Measurements from ENCODE around the gene INO80E. TPM values are rescaled to one million over a fixed set of nuclear protein-coding genes. Genes with fewer than 3 reads are reported as not detected.

The INO80E gene
- polyA plus RNA-seq, 2 of the 4 experiments (the other 2 are of a cell fraction), result 41.3 to 89.0 TPM

DNA sequence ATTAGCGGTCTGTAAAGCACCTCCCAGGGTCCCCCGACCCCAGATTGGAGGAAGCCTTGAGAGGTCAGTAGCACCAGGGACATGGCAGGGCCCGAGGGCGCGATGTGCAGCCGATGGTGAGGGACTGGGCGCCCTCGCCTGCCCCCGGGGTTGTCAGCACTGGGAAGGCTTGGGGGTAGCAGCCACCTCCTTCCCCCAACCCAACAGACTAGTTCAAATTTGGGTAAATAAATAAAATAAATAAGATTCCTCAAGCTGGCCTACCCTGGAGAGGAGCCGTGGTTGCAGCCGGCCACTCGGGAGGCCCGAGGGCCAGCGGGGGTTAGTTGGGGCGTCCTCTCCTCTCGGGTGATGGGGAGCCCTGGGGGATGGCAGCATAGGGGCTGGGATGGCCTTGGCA is 28.4 kb downstream of the INO80E start:
- H3K4me2 ChIP-seq, result no peak overlapping the region
- WGBS (ENCODE audit: missing lambda C conversion rate), result 43% methylated on average over 16 of the region's 16 CpGs
- ATAC-seq (no peak), FAIRE-seq (no peak), DNase-seq (ENCODE audit: low read depth in 1 of 2, low spot score in 1 of 2) (no peak)
- TF ChIP-seq BHLHE40 (IDR thresholded peaks at IDR 0.05; ENCODE audit: low read depth, low read length), result no peak
- TF ChIP-seq, protein P1, sequence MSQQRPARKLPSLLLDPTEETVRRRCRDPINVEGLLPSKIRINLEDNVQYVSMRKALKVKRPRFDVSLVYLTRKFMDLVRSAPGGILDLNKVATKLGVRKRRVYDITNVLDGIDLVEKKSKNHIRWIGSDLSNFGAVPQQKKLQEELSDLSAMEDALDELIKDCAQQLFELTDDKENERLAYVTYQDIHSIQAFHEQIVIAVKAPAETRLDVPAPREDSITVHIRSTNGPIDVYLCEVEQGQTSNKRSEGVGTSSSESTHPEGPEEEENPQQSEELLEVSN (IDR thresholded peaks at IDR 0.05; ENCODE audit: borderline replicate concordance, low read depth), result no peak
- no peak for TF ChIP-seq ZSCAN20 (CRISPR knock-in tag; IDR thresholded peaks at IDR 0.05)
- TF ChIP-seq, protein P2, sequence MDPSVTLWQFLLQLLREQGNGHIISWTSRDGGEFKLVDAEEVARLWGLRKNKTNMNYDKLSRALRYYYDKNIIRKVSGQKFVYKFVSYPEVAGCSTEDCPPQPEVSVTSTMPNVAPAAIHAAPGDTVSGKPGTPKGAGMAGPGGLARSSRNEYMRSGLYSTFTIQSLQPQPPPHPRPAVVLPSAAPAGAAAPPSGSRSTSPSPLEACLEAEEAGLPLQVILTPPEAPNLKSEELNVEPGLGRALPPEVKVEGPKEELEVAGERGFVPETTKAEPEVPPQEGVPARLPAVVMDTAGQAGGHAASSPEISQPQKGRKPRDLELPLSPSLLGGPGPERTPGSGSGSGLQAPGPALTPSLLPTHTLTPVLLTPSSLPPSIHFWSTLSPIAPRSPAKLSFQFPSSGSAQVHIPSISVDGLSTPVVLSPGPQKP (IDR thresholded peaks at IDR 0.05; ENCODE audit: low read depth, low read length), result no peak
- TF ChIP-seq, protein P3, sequence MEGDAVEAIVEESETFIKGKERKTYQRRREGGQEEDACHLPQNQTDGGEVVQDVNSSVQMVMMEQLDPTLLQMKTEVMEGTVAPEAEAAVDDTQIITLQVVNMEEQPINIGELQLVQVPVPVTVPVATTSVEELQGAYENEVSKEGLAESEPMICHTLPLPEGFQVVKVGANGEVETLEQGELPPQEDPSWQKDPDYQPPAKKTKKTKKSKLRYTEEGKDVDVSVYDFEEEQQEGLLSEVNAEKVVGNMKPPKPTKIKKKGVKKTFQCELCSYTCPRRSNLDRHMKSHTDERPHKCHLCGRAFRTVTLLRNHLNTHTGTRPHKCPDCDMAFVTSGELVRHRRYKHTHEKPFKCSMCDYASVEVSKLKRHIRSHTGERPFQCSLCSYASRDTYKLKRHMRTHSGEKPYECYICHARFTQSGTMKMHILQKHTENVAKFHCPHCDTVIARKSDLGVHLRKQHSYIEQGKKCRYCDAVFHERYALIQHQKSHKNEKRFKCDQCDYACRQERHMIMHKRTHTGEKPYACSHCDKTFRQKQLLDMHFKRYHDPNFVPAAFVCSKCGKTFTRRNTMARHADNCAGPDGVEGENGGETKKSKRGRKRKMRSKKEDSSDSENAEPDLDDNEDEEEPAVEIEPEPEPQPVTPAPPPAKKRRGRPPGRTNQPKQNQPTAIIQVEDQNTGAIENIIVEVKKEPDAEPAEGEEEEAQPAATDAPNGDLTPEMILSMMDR (IDR thresholded peaks at IDR 0.05), result no peak
- no peak for TF ChIP-seq RNF2 (IDR thresholded peaks at IDR 0.05; ENCODE audit: borderline replicate concordance, low read depth)
- no peak for TF ChIP-seq JUNB (IDR thresholded peaks at IDR 0.05)
- TF ChIP-seq CHD2 (IDR thresholded peaks at IDR 0.05; ENCODE audit: low read length, partially characterized antibody), result no peak
- no peak for TF ChIP-seq HEYL (CRISPR knock-in tag; IDR thresholded peaks at IDR 0.05)
- TF ChIP-seq NPAS2 (CRISPR knock-in tag; IDR thresholded peaks at IDR 0.05; ENCODE audit: borderline replicate concordance), result no peak
- no peak for TF ChIP-seq HOXB5 (CRISPR knock-in tag; IDR thresholded peaks at IDR 0.05)
- TF ChIP-seq FOSL2 (IDR thresholded peaks at IDR 0.05), result no peak
- TF ChIP-seq FOSL2 (CRISPR knock-in tag; IDR thresholded peaks at IDR 0.05), result no peak
- no peak for TF ChIP-seq FOXS1 (CRISPR knock-in tag; IDR thresholded peaks at IDR 0.05)
- TF ChIP-seq, protein P4, sequence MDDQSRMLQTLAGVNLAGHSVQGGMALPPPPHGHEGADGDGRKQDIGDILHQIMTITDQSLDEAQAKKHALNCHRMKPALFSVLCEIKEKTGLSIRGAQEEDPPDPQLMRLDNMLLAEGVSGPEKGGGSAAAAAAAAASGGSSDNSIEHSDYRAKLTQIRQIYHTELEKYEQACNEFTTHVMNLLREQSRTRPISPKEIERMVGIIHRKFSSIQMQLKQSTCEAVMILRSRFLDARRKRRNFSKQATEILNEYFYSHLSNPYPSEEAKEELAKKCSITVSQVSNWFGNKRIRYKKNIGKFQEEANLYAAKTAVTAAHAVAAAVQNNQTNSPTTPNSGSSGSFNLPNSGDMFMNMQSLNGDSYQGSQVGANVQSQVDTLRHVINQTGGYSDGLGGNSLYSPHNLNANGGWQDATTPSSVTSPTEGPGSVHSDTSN (IDR thresholded peaks at IDR 0.05), result no peak
- TF ChIP-seq, protein P5, sequence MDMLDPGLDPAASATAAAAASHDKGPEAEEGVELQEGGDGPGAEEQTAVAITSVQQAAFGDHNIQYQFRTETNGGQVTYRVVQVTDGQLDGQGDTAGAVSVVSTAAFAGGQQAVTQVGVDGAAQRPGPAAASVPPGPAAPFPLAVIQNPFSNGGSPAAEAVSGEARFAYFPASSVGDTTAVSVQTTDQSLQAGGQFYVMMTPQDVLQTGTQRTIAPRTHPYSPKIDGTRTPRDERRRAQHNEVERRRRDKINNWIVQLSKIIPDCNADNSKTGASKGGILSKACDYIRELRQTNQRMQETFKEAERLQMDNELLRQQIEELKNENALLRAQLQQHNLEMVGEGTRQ (IDR thresholded peaks at IDR 0.05), result no peak
- no peak overlapping the region for H3K27ac ChIP-seq
- H3K4me1 ChIP-seq, result no peaks in the 10 kb centered on the region
- no peaks in the 10 kb centered on the region for H3K9me3 ChIP-seq
- ChIA-PET POLR2A (no interaction called here), CTCF (interaction anchor here (1.0 to 2.7 kb wide), 2 partner anchors 204 to 324 kb away, joined by 3 to 12 read pairs; partner anchors contain the start of gene MVP)
- no peak overlapping the region for H3K4me3 ChIP-seq

DNA sequence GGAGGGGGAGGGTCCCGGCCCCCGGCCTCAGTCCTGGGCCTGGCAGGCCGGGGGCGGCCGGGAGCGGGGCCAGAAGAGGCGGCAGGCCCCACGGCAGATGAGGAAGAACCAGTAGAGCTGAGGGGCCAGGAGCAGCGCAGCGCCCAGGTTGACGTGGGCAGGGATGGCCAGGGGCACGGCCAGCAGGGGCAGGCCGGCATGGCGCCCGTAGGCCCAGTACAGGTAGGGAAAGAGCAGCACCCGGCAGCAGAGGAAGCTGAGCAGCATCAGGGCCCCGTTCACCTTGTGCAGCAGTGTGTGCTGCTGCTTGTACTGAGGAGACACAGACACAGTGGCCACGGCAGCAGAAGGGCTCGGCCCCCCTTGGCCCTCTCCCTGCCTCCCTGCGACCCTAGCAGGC is 29.1 kb downstream of the INO80E start:
- no peaks in the 10 kb centered on the region for H3K4me1 ChIP-seq
- ChIA-PET CTCF (interaction anchor here (0.6 kb wide), 1 partner anchor 161 kb away, joined by 4 read pairs; no protein-coding TSS in a partner anchor), POLR2A (no interaction called here)
- H3K4me3 ChIP-seq, result no peak overlapping the region
- FAIRE-seq (no peak), ATAC-seq (no peak), DNase-seq (ENCODE audit: low read depth in 1 of 2, low spot score in 1 of 2) (no peak)
- no peak overlapping the region for H3K27ac ChIP-seq
- 71% methylated on average over 8 of the region's 20 CpGs for WGBS (ENCODE audit: missing lambda C conversion rate)
- H3K4me2 ChIP-seq, result no peak overlapping the region
- no peaks in the 10 kb centered on the region for H3K9me3 ChIP-seq
- TF ChIP-seq ZSCAN20 (CRISPR knock-in tag; IDR thresholded peaks at IDR 0.05), result no peak
- no peak for TF ChIP-seq RNF2 (IDR thresholded peaks at IDR 0.05; ENCODE audit: borderline replicate concordance, low read depth)
- TF ChIP-seq TP53 (CRISPR knock-in tag; IDR thresholded peaks at IDR 0.05), result no peak

DNA sequence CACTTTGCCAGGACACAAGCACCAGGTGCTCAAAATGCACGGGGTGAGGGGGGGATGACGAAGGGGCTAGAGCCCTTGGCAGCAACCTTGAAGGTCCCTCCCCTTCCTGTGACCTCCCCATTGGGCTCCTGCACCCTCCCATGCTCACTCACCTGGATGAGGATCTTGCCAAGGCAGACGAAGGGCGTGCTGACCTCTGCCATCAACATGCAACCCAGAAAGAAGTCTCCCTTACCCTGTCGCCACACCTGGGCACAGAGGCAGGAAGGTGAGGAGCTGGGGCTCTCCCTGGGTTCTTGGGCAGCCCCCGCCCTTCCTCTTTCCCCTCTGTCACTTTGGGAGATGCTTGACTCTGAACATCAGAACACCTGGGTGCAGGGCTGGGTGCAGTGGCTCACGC is 29.5 kb downstream of the INO80E start:
- ChIA-PET CTCF (interaction anchor here (0.6 kb wide), 1 partner anchor 161 kb away, joined by 4 read pairs; no protein-coding TSS in a partner anchor), POLR2A (no interaction called here)
- no peak for ATAC-seq
- Histone ChIP-seq H3K9me3 (no peaks in the 10 kb centered on the region), H3K4me3 (no peak overlapping the region), H3K4me2 (no peak overlapping the region), H3K27ac (no peak overlapping the region), H3K4me1 (no peaks in the 10 kb centered on the region)
- no peak for DNase-seq (ENCODE audit: low read depth in 1 of 2, low spot score in 1 of 2)
- WGBS (ENCODE audit: missing lambda C conversion rate), result 21% methylated on average over 7 of the region's 7 CpGs
- FAIRE-seq, result no peak
- TF ChIP-seq, protein P4 (IDR thresholded peaks at IDR 0.05), result no peak
- TF ChIP-seq CBX2 (IDR thresholded peaks at IDR 0.05; ENCODE audit: borderline replicate concordance, low read depth), result no peak
- TF ChIP-seq MAZ (IDR thresholded peaks at IDR 0.05; ENCODE audit: borderline replicate concordance, low read depth, low read length), result no peak
- TF ChIP-seq, protein P1 (IDR thresholded peaks at IDR 0.05; ENCODE audit: borderline replicate concordance, low read depth), result no peak
- no peak for TF ChIP-seq RFX5 (IDR thresholded peaks at IDR 0.05)
- TF ChIP-seq NFE2L2 (conservative IDR thresholded peaks at IDR 0.05; ENCODE audit: low read length), result no peak
- TF ChIP-seq SREBF2 (IDR thresholded peaks at IDR 0.05), result no peak
- TF ChIP-seq FOSB (CRISPR knock-in tag; IDR thresholded peaks at IDR 0.05), result no peak
- TF ChIP-seq, protein P6, sequence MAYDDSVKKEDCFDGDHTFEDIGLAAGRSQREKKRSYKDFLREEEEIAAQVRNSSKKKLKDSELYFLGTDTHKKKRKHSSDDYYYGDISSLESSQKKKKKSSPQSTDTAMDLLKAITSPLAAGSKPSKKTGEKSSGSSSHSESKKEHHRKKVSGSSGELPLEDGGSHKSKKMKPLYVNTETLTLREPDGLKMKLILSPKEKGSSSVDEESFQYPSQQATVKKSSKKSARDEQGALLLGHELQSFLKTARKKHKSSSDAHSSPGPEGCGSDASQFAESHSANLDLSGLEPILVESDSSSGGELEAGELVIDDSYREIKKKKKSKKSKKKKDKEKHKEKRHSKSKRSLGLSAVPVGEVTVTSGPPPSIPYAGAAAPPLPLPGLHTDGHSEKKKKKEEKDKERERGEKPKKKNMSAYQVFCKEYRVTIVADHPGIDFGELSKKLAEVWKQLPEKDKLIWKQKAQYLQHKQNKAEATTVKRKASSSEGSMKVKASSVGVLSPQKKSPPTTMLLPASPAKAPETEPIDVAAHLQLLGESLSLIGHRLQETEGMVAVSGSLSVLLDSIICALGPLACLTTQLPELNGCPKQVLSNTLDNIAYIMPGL (CRISPR knock-in tag; IDR thresholded peaks at IDR 0.05; ENCODE audit: borderline replicate concordance), result no peak
- TF ChIP-seq ZC3H11A (IDR thresholded peaks at IDR 0.05), result no peak

All from A549 (cell line).